ENCODE measurements around the gene PINLYP. TPM values are rescaled to one million over a fixed set of nuclear protein-coding genes. Genes with fewer than 3 reads are reported as not detected.

PINLYP gene
- polyA plus RNA-seq, 1 donor (not counting 4 experiments of a cell fraction or from before 2014, with no cell fraction given): 16.0 TPM

DNA sequence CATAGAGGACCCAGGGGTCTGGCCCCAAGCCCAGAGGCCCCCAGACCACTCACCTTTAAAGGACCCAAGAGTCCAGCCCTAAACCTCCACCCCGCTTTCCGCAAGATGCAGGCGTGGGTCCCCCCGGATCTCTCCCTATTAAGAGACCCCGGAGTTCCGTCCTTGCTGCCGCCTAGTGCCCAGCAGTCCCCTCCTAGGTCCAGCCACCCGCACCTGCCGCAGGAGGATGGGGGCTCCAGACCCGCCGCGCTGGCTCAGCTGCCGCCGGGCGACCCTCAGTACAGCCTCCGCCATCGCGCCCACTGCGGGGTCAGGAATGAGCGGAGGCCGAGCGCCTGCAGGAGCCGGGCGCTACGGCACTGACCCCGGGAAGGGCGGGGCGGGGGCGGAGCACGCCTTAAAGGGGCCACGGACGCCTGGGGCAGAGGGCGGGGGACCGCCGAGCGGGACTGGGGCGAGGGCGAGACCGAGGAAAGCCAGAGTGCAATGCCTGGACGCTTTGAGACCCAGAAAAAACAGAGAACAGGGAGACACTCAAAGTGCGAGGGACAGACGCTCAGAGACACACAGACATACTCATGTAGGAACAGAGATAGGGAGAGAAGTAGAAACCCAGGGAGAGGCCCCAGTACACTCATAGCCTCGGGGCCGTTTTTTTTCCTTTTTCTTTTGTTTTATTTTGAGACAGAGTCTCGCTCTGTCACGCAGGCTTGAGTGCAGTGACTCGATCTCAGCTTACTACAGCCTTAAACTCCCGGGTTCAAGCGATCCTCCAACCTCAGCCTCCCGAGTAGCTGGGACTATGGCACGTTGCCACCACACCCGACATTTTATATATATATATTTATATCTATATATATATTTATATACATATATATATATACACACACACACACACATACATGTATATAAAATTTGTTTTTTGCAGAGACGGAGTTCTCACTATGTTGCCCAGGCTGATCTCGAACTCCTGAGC, 48.4 kb upstream of the PINLYP start, which contains the start of gene ETHE1:
Gene ETHE1, minus strand, starts transcription at position 318 of the 976 bp plus-strand sequence. Its CDS starts 24 bp downstream, at position 294.
- Histone ChIP-seq H3K9ac (ENCODE audit: control insufficient read depth, extremely low read depth, insufficient read depth, low read length) (peak within 1 kb of the TSS; percentile 88), H3K4me2 (ENCODE audit: control insufficient read depth, extremely low read depth, insufficient read depth, low read depth, low read length) (peak within 1 kb of the TSS; percentile 85), H3K36me3 (ENCODE audit: control insufficient read depth in 2 of 2, extremely low read depth in 1 of 2, insufficient read depth in 2 of 2, low read length in 2 of 2) (peaks cover 0 to 9% of the 10 kb centered on the region in 2 experiments), H3K4me3 (ENCODE audit: control insufficient read depth in 2 of 3, extremely low read depth in 1 of 3, insufficient read depth in 2 of 3, low read depth in 1 of 3, low read length in 3 of 3) (peak within 1 kb of the TSS; percentile 79 to 98 (median 95)), H4K20me1 (ENCODE audit: control insufficient read depth, extremely low read depth, insufficient read depth, low read length) (peaks cover 3% of the 10 kb centered on the region), H3K4me1 (ENCODE audit: control insufficient read depth, extremely low read depth, insufficient read depth, low read length) (peaks cover 39% of the 10 kb centered on the region), H3K9me3 (ENCODE audit: control insufficient read depth, low read depth, low read length) (no peaks in the 10 kb centered on the region), H3K9me1 (ENCODE audit: control insufficient read depth, extremely low read depth, insufficient read depth, low read length) (no peaks in the 10 kb centered on the region), H3K27ac (ENCODE audit: control insufficient read depth, insufficient read depth, low read length) (peak within 1 kb of the TSS; percentile 95), H3K79me2 (ENCODE audit: control insufficient read depth, insufficient read depth, low read length) (peaks cover 50% of the 10 kb centered on the region), H3K27me3 (ENCODE audit: control insufficient read depth, extremely low read depth, insufficient read depth, low read length) (no peaks in the 10 kb centered on the region), H2AFZ (ENCODE audit: control insufficient read depth, low read length) (peak within 1 kb of the TSS; percentile 90)
- DNase-seq (ENCODE audit: low read depth, low spot score) (no peak), FAIRE-seq (peak; percentile 20)
- dilution Hi-C loops (cut with MboI; ENCODE audit: extremely low pct_ligation_motif_present, low sequenced_read_pairs): no loop called here
- no peak for TF ChIP-seq EZH2 (IDR thresholded peaks at IDR 0.05; ENCODE audit: low read length)
- no peak for TF ChIP-seq CTCF (optimal IDR thresholded peaks at IDR 0.05 in 1 of 3, IDR thresholded peaks at IDR 0.05 in 1 of 3, conservative IDR thresholded peaks at IDR 0.05 in 1 of 3; ENCODE audit: extremely low read depth in 1 of 3, insufficient read depth in 2 of 3, low read length in 3 of 3)

GRCh38 chr19:43527860-43528622, 47.6 kb upstream of the PINLYP start:
- Histone ChIP-seq H3K4me1 (ENCODE audit: control insufficient read depth, extremely low read depth, insufficient read depth, low read length) (peaks cover 44% of the 10 kb centered on the region), H3K9me1 (ENCODE audit: control insufficient read depth, extremely low read depth, insufficient read depth, low read length) (no peaks in the 10 kb centered on the region), H4K20me1 (ENCODE audit: control insufficient read depth, extremely low read depth, insufficient read depth, low read length) (peaks cover 3% of the 10 kb centered on the region), H3K36me3 (ENCODE audit: control insufficient read depth in 2 of 2, extremely low read depth in 1 of 2, insufficient read depth in 2 of 2, low read length in 2 of 2) (peaks cover 0 to 5% of the 10 kb centered on the region in 2 experiments), H3K9ac (ENCODE audit: control insufficient read depth, extremely low read depth, insufficient read depth, low read length) (peak overlapping the region; percentile 88), H3K27me3 (ENCODE audit: control insufficient read depth, extremely low read depth, insufficient read depth, low read length) (no peaks in the 10 kb centered on the region), H3K4me2 (ENCODE audit: control insufficient read depth, extremely low read depth, insufficient read depth, low read depth, low read length) (peak overlapping the region; percentile 85), H3K27ac (ENCODE audit: control insufficient read depth, insufficient read depth, low read length) (peak overlapping the region; percentile 95), H3K4me3 (ENCODE audit: control insufficient read depth in 2 of 3, extremely low read depth in 1 of 3, insufficient read depth in 2 of 3, low read depth in 1 of 3, low read length in 3 of 3) (peak overlapping the region in 1 of 3 experiments; percentile 12), H2AFZ (ENCODE audit: control insufficient read depth, low read length) (no peak overlapping the region), H3K79me2 (ENCODE audit: control insufficient read depth, insufficient read depth, low read length) (peaks cover 42% of the 10 kb centered on the region), H3K9me3 (ENCODE audit: control insufficient read depth, low read depth, low read length) (no peaks in the 10 kb centered on the region)
- FAIRE-seq (no peak), DNase-seq (ENCODE audit: low read depth, low spot score) (no peak)
- dilution Hi-C loops (cut with MboI; ENCODE audit: extremely low pct_ligation_motif_present, low sequenced_read_pairs): no loop called here
- TF ChIP-seq EZH2 (IDR thresholded peaks at IDR 0.05; ENCODE audit: low read length) (no peak), CTCF (optimal IDR thresholded peaks at IDR 0.05 in 1 of 3, IDR thresholded peaks at IDR 0.05 in 1 of 3, conservative IDR thresholded peaks at IDR 0.05 in 1 of 3; ENCODE audit: extremely low read depth in 1 of 3, insufficient read depth in 2 of 3, low read length in 3 of 3) (no peak)

All from keratinocyte (primary cell).